Skeletal muscle satellite cell (primary cell): ENCODE measurements around the gene ZNF576.

Source experiments
- H3K27me3 ChIP-seq: 2 replicates; pipeline ENCODE4 v1.7.0; 2013; ENCODE audit warnings: low read length; ENCODE audit not compliant: control insufficient read depth, insufficient read depth
- H3K36me3 ChIP-seq: 2 replicates; pipeline ENCODE4 v1.7.0; 2013; ENCODE audit warnings: mild to moderate bottlenecking, control low read depth, low read length; ENCODE audit not compliant: insufficient read depth
- H3K4me1 ChIP-seq: 2 replicates; pipeline ENCODE4 v1.7.0; 2013; ENCODE audit warnings: low read length; ENCODE audit not compliant: control insufficient read depth, insufficient read depth
- H3K4me2 ChIP-seq: 2 replicates; pipeline ENCODE4 v1.7.0; 2013; ENCODE audit warnings: mild to moderate bottlenecking, low read length
- H3K4me3 ChIP-seq: 2 replicates; pipeline ENCODE4 v1.7.0; 2013; ENCODE audit warnings: low read length
- H3K9ac ChIP-seq: 2 replicates; pipeline ENCODE4 v1.7.0; 2013; ENCODE audit warnings: mild to moderate bottlenecking, low read depth, low read length, moderate library complexity
- H3K9me3 ChIP-seq: replicated peaks from 2 replicates; pipeline ENCODE4 v1.7.0; 2013; ENCODE audit warnings: mild to moderate bottlenecking, control low read depth, low read length

The ZNF576 gene

DNA sequence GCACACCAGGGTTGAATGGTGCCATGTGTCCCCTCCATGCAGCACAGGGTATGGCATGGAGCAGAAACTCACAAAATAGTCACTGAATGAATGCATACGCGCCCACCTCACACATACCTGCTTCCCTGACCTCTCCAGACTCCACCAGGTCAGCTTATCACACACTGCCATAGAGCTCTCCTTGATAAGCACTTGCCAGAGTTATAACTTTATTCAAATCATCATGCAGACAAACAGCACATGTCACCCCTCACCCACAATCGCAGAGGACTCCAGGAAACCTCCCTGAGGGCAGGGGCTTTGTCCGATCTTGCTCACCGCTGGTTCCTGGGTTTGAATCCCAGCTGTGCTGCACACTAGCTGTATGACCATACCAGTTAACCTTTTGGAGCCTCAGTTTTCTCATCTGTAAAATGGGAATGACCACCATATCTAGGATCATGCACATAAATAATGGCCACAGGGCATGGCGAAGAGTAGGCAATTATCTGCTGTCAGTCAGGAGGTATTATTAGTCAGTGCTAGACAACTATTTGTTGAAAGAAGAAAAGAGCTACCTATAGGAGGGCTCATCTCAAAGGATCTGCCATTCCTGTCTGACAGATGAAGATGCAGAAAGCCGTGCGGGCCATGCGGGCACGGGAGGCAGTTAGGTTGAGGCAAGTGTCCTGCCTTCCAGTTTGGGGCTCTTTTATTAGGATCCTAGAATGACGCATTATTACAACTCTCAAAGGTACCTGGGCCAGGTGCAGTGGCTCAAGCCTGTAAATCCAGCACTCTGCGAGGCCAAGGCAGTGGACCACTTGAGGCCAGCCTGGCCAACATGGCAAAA lies 35.0 kb upstream of the ZNF576 start:
- H3K36me3 ChIP-seq, result peaks cover 7% of the 10 kb centered on the region
- H3K4me3 ChIP-seq, result no peak overlapping the region
- no peak overlapping the region for H3K4me2 ChIP-seq
- H3K27me3 ChIP-seq, result no peaks in the 10 kb centered on the region
- no peak overlapping the region for H3K9ac ChIP-seq
- H3K4me1 ChIP-seq, result peaks cover 29% of the 10 kb centered on the region
- no peaks in the 10 kb centered on the region for H3K9me3 ChIP-seq

DNA sequence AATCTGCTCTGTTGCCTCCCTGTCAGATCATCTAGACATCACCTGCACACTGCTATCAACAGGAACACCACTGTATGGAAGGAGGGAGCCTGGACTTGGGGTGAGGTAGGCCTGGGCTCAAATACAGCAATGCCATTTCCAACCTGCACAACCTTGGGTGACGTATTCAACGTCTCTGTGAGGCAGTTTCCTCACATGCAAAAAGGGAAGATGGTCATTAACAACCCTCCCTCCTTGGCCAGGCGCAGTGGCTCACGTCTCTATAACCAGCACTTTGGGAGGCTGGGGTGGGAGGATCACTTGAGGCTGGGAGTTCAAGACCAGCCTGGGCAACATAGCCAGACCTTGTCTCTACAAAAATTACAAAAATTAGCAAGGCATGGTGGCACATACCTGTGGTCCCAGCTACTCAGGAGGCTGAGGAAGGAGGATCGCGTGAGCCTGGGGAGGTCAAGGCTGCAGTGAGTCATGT lies 34.1 kb upstream of the ZNF576 start:
- Histone ChIP-seq H3K27me3 (no peaks in the 10 kb centered on the region), H3K36me3 (peaks cover 7% of the 10 kb centered on the region), H3K4me2 (no peak overlapping the region), H3K4me1 (peaks cover 29% of the 10 kb centered on the region), H3K4me3 (no peak overlapping the region), H3K9me3 (no peaks in the 10 kb centered on the region), H3K9ac (no peak overlapping the region)

GRCh38 chr19:43562698-43563241 lies 33.6 kb upstream of the ZNF576 start:
- no peaks in the 10 kb centered on the region for H3K9me3 ChIP-seq
- no peaks in the 10 kb centered on the region for H3K27me3 ChIP-seq
- peaks cover 29% of the 10 kb centered on the region for H3K4me1 ChIP-seq
- H3K9ac ChIP-seq, result peak overlapping the region; percentile 58
- H3K4me3 ChIP-seq, result peak overlapping the region; percentile 38
- peak overlapping the region; percentile 51 for H3K4me2 ChIP-seq
- H3K36me3 ChIP-seq, result peaks cover 7% of the 10 kb centered on the region

DNA sequence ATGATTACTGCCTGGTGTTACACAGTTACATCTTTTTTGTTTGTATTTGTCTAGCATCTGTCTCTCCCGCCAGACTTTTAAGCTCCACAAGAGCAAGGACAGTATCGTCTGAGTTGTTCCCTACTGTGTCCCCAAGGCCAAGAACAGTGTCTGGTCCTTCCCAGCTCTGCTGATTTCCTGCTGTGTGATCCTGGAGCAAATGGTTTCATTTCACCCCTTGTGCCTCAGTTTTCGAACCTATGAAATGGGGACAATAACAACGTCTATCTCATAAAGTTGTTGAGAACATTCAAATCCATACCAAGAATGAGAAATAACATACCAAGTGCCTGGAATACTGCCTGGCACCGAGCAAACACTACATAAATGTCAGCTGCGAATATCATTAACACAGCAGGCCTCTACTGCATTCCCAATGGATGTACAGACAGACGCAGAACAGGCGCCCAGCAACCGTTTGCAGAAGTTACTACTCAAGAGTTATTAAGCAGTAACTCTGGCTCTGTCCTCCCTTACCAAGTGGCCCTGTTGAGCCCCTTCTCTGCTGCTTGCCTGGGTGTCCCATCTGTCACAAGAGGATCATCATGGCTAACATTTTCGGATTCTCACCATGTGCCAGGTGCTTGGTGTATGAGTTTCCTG lies 32.5 kb upstream of the ZNF576 start:
- no peak overlapping the region for H3K4me2 ChIP-seq
- H3K9me3 ChIP-seq, result no peaks in the 10 kb centered on the region
- no peak overlapping the region for H3K4me3 ChIP-seq
- peaks cover 7% of the 10 kb centered on the region for H3K36me3 ChIP-seq
- H3K4me1 ChIP-seq, result peaks cover 29% of the 10 kb centered on the region
- no peaks in the 10 kb centered on the region for H3K27me3 ChIP-seq
- no peak overlapping the region for H3K9ac ChIP-seq

- Histone ChIP-seq H3K36me3 (peaks cover 7% of the 10 kb centered on the region), H3K27me3 (no peaks in the 10 kb centered on the region), H3K4me3 (no peak overlapping the region), H3K4me1 (peaks cover 29% of the 10 kb centered on the region), H3K4me2 (no peak overlapping the region), H3K9me3 (no peaks in the 10 kb centered on the region), H3K9ac (no peak overlapping the region)
Observed at GRCh38 chr19:43564800-43565199, 31.6 kb upstream of the ZNF576 start.

GRCh38 chr19:43569657-43570056 lies 26.7 kb upstream of the ZNF576 start:
- no peak overlapping the region for H3K4me2 ChIP-seq
- peaks cover 4% of the 10 kb centered on the region for H3K4me1 ChIP-seq
- peaks cover 5% of the 10 kb centered on the region for H3K36me3 ChIP-seq
- H3K4me3 ChIP-seq, result no peak overlapping the region
- no peaks in the 10 kb centered on the region for H3K9me3 ChIP-seq
- H3K9ac ChIP-seq, result no peak overlapping the region
- no peaks in the 10 kb centered on the region for H3K27me3 ChIP-seq

DNA sequence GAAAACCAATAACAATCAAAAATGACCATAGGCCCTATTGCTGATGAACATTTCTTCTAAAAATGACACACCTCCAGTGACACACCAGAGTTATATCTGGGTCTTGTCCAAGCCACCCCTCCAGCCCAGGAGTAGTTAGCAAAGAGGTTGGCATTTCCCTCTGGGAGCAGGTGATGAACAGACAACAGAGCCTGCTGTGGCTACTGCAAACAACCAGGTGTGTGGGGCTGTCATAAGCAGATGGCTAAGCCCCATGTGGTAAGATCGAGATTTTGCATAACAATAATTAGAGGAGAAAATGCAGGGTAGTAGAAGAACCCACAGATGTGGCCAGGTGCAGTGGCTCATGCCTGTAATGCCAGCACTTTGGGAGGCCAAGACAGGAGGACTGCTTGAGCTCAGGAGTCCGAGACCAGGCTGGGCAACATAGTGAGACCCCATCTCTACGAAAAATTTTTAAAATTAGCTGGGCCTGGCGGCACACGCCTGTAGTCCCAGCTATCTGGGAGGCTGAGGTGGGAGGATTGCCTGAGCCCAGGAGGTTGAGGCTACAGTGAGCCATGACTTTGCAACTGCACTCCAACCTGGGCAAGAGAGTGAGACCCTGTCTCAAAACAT lies 26.1 kb upstream of the ZNF576 start:
- Histone ChIP-seq H3K4me1 (peaks cover 5% of the 10 kb centered on the region), H3K9ac (no peak overlapping the region), H3K4me2 (no peak overlapping the region), H3K4me3 (no peak overlapping the region), H3K9me3 (no peaks in the 10 kb centered on the region), H3K27me3 (no peaks in the 10 kb centered on the region), H3K36me3 (peaks cover 5% of the 10 kb centered on the region)

GRCh38 chr19:43572171-43572588 lies 24.2 kb upstream of the ZNF576 start:
- Histone ChIP-seq H3K4me1 (peaks cover 5% of the 10 kb centered on the region), H3K36me3 (peaks cover 5% of the 10 kb centered on the region), H3K4me2 (no peak overlapping the region), H3K9ac (no peak overlapping the region), H3K9me3 (no peaks in the 10 kb centered on the region), H3K27me3 (no peaks in the 10 kb centered on the region), H3K4me3 (no peak overlapping the region)

GRCh38 chr19:43574424-43575155 lies 21.8 kb upstream of the ZNF576 start:
- peaks cover 7% of the 10 kb centered on the region for H3K27me3 ChIP-seq
- peak overlapping the region; percentile 92 for H3K4me3 ChIP-seq

GRCh38 chr19:43575156-43575950 lies 21.0 kb upstream of the ZNF576 start, which contains the start of the genes PINLYP and XRCC1:
TSS of gene PINLYP (plus strand) at chr19:43575801. CDS start at chr19:43577192, 1,391 bp downstream.
TSS of gene XRCC1 (minus strand) at chr19:43575527. CDS start at chr19:43575458, 69 bp downstream.
- H3K36me3 ChIP-seq, result peaks cover 5% of the 10 kb centered on the region
- peaks cover 7% of the 10 kb centered on the region for H3K27me3 ChIP-seq
- no peaks in the 10 kb centered on the region for H3K9me3 ChIP-seq
- peak within 1 kb of the TSS; percentile 89 for H3K4me2 ChIP-seq
- H3K4me3 ChIP-seq, result peak within 1 kb of the TSS; percentile 92
- peak within 1 kb of the TSS; percentile 96 for H3K9ac ChIP-seq
- peaks cover 5% of the 10 kb centered on the region for H3K4me1 ChIP-seq

More at GRCh38 chr19:43574424-43575155, 21.8 kb upstream of the ZNF576 start:
- Histone ChIP-seq H3K9ac (peak overlapping the region; percentile 96), H3K4me2 (peak overlapping the region; percentile 89), H3K9me3 (no peaks in the 10 kb centered on the region), H3K36me3 (peaks cover 5% of the 10 kb centered on the region), H3K4me1 (peaks cover 5% of the 10 kb centered on the region)
